ENCODE measurements around the gene CDH18.

CDH18 gene

DNA sequence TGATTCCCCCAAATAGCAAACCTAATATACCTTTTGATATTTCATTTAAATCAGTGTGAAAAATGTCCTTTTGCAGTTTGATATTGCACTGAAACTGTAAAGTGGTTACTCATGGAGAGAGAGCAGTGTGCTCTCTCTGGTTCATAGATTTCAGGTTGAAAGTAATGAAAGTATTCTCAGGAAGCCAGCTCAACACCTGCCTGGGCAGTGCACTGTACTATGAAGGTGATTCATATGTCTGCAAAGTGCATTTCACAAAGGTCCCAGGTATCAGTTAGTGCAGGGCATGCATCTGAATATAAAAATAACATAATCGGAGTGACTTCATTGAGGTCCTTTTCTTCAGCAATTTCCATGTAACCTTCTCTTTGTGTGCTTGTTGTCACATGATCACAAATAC is 274.3 kb downstream of the CDH18 start:
- no peak for DNase-seq

DNA sequence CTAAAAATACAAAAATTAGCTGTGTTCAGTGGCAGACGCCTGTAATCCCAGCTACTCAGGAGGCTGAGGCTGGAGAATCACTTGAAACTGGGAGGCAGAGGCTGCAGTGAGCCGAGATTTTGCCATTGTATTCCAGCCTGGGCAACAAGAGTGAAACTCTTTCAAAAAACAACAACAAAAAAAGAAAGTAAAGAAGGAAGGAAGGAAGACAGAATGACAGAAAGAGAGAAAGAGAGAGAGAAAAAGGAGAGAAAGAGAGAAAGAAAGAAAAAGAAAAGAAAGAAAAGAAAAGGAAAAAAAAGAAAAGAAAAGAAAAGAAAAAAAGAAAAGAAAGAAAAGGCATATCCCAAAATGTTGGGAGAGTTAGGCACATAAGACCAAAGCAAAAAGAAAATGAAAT is 278.6 kb downstream of the CDH18 start:
- DNase-seq: no peak

DNA sequence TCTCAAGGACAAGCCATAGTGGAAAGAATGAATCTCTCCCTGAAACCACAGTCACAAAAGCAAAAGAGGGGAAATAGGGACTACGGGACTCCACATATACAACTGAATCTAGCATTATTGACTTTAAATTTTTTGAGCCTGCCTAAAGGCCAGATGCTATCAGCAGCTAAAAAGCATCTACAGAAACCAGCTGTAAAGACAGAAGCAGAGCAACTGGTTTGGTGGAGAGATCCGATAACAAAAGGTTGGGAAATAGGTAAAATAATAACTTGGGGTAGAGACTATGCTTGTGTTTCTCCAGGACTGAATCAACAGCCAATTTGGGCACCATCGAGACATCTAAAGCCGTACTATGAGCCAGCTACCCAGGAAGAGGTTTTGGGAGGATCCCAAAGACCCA is 281.2 kb downstream of the CDH18 start:
- DNase-seq: no peak

DNA sequence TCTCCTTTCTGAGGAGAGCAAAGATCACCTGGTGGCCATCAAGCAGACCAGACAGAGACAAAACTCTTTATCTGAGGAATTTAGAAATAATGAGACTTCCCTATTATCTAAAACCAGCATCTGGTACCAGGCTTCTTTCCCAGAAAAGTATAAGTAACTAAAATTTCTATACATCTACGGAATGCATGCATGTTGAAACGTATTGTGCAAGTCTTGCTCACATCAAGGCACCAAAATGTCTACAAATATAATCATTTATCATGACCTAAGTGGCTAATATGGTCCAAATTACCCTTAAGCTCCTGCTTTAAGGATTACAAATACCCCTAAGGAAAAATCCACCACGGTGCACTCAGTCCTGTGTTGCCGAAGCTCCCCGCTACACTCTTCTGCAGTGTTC is 286.3 kb downstream of the CDH18 start:
- no peak for DNase-seq

DNA sequence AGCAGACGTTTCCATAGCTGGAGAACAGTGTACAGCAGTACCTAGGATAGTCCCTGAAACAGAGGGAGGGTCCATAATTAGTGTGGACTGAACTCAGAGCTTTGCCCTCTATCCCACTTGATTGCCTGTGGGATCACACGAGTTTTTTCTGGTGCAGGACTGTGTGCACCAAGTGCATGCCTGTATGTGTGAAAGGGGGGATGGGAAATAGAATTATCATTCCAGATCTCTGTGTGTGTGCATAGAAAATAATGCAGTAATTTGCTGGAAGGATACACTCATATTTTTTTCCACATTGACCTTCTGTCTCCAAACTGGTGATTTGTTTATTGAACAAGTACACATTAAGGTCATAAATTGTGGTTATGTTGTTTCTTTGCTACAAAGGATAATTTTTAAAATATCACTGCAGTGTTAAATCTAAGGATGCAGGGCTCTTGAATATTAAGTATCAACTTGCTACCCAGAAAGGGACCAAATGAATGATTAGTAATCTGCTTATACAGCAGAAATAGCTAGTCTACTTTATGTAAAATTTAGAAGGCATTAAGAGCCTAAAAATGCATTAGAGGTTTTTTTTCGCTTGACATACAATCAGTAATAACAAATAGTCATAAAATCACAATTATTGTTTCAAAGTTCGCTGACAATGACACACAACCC is 292.9 kb downstream of the CDH18 start:
- DNase-seq: no peak

DNA sequence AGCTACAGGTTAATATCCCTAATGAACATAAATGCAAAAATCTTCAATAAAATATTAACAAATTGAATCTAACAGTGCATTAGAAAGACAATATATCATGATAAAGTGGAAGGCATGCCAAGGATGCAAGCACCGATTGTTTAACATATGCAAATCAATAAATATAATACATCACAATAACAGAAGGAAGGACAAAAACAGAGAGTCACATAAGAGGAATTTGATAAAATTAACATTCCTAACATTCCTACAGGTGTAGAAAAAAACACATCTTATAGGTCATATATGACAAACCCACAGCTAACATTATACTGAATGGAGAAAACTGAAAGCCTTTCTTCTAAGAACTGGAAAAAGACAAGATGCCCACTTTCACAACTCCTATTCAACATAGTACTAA is 297.0 kb downstream of the CDH18 start:
- DNase-seq: no peak

DNA sequence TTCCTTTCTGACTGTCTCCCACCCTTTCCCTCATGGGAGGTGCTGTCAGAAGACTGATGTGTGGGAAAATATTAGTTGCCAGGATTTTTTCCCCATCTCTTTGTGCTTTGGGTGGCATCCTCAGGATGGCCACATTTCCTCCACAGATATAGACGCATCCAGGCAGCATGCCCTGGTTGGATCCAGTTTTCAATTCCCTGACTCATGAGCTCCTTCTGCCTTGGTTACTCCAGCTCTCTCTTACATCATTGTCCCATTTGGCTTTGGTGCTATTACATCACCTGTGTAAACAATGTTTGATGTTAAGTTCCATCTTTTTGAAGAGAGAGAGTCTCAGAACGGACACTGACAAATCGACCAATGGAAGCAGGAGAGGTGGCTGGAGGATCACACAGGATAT is 302.5 kb downstream of the CDH18 start:
- DNase-seq: no peak

DNA sequence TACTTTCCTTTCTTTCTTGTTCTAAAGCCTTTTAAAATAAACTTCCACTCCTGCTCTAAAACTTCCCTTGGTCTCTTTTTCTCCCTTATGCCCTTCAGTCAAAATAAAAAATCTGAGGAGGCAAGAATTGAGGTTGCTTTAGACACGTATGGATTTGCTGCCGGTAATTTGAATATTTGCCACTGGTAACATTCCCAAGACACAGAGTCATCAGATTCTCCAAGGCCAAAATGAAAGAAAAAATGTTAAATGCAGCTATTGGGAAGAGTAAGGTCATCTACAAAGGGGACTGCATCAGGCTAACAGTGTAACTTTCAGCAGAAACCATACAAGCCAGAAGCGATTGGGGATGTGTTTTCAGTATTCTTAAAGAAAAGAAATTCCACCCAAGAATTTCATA is 311.1 kb downstream of the CDH18 start:
- no peak for DNase-seq

DNA sequence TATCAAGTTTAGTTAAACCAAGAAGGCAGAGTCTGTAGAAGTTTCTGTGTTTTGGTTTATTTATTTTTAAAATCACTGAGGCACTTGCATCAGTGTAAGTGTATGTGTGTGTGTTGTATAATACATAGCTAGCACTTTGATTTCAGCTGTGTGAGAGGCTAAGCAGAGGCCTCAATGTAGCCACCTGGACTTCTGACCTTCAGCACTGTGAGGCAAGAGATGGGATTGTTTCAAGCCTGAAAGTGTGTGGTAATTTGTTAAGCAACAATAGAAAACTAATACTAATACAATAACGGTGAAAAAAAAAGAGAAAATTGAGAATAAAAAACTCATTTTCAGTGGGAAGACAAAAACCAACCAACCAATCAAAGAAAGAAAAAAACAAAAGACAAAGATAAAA is 327.3 kb downstream of the CDH18 start:
- no peak for DNase-seq

DNA sequence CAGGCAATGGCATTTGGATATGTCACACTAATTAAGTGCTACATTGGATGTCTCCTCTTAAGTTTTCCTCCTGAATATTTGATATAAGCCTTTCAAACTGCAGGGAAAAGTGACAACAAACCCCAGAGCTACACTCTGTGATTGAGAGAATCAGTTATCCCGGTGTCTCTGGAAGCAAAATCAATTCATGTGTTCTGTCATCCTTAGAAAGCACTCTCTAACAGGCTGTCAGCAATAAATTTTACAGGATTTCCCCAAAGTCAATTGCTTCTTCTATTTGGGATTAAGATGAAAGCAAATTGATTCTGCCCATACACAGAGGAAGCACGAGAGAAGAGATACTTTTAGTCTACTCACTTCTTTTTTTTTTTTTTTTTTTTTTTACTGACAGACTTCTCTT is 332.4 kb downstream of the CDH18 start:
- DNase-seq: no peak

DNA sequence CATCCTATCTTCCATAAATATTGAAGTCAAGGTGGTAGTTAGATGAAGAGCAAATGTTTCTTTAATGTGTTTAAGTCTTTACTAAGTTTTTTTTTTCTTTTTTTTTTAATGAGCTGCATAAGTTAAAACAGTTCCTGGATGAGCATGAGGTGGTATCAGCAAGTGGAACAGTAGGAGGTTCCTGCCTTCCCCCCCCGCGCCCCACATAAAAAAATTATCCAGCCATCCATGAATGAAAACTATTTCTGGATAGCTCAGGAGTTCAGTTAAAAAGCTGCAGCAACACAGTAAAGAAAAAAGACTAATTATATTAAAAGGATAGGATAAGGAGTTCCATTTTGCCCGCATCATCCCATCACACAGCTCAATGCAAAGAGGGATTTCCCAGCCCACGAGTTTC is 349.5 kb downstream of the CDH18 start:
- no peak for DNase-seq

DNA sequence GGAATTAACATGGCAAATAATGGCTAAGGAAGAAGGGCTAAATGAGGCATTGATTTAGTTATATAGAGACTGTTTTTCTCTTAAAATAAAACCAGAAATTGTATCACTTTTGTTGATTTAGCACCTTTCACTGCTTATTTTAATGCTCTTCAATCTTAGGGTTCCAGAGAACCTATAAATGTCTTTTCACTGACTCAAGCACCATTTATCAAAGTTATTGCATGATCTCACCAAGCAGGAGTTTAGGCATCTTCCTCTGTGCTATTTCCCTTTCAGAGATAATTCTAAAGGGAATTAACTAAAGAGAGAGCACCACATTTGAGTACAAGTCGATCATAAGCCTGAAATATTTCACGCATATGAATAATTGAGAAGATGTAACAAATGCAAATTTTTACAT is 357.1 kb downstream of the CDH18 start:
- DNase-seq: no peak

DNA sequence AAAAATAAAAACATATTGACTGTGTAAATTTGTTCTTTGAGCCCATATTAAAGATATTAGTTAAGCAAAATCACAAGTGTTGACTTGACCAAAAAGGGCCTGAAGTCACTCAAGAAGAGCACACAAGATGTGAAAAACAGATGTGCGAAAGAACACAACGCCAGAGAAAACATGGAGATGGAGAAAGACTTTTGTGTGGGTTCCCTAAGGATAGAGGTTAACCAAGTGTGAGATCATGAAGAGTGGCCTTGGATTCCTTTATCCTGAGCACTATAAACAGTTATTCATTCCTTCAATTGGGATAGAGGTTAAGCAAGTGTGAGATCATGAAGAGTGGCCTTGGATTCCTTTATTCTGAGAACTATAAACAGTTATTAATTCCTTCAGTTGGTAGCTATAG is 361.8 kb downstream of the CDH18 start:
- no peak for DNase-seq

DNA sequence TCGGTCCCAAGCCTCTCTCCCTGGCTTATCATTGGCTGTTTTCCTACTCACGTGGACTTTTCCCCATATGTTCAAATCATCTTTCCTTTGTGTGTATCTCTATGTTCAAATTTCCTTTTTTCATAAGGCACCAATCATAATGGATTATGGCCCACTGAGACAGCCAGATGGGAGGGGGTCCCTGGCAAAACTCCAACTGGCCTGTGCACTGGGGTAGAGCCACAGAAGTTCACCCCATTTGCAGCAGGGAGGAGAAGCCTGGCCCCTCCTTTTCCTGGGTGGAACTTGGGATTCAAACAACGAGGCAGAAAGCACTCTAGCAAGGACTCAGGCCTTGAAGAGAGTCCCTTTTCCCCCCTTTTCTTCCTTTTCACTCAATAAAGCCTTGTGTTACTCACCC is 362.4 kb downstream of the CDH18 start:
- DNase-seq: no peak

DNA sequence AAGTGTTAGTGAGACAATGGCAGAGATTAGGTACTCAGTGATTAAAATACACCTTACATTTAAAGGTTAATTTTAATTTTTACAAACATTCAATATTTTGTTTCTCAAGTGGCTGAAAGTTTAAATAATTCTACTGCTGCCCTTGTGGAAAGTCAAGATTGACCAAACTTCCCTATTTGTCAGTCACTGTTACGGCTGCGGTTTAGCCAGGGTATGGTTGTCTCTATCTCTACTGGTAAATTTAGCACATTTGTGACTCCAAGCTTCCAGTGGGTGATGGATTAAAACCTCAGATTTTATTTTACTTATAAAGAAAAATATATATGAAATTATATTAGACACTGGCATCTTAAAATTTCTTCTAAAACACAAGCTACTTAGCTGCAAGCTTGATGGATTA is 368.4 kb downstream of the CDH18 start:
- DNase-seq: no peak

DNA sequence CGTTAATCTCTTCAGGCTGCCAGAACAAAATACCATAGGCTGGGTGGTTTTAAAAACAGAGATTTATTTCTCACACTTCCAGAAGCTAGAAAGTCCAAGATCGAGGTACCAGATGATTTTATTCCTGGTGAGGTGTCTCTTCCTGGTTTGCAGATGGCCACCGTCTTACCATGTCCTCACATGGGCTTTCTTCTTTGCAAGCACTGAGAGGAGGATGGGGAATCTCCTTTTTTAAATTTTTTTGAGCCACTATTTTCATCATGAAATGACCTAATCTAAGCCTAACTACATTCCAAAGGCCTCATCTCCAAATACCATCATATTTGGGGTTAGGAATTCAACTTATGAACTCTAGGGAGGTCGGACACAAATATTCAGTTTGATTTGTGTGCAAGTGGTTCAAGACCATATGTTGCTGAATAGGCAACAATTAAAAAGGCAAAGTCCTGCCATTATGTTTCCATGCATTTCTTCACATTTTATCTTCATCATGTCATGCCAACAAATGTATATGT is 371.2 kb downstream of the CDH18 start:
- no peak for DNase-seq

DNA sequence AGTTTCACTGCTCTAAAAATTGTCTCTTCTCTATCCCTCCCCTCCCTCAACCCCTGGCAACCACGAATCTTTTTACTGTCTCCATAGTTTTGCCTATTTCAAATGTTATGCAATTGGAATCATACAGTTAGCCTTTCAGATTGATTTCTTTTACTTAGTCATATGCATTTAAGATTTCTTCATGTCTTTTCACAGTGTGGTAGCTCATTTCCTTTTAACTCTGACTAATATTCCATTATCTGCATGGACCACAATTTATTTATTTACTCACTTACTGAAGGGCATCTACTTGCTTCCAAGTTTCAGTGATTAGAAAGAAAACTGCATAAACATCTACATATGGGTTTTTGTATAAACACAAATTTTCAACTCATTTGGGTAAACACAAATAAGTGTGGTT is 372.3 kb downstream of the CDH18 start:
- DNase-seq: no peak

DNA sequence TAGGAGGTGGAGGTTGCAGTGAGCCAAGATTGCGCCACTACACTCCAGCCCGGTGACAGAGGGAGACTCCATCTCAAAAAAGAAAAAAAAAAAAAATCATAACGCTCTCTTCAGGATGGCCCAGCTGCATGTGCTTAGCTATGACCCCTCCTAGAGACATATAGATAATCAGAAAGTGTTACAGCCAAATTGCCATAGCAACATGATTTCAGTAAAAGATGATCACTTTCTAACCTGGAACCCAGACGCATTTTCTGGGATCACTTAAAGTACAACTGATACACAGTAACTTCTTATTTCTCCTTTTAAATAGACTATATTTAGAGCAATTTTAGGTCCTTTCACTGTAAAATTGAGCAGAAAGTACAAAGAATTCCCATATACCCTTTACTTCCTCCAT is 372.9 kb downstream of the CDH18 start:
- no peak for DNase-seq

DNA sequence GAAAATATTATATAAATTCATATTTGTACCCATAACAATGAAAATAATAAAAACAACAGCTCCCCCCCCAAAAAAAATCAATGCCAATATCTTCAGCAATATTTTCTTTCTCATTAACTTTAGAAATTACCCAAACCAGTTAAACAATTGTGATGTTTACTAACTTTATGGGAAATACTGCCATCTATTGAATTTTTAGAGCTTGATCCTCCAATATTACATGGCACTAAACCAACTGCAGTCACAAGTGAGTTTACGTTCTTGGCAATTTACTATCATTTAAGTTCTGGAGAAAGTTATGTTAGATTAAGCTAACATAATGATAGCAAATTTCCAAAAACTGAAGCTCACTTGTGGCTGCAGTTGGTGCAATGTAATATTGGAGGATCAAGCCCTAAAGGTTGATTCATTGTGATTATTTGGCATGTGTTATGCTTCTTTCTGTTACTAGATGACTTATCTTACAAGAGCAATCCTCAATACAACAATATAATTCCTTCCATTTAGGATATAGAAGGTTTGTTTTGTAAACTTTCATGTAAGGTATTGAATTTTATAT is 379.5 kb downstream of the CDH18 start:
- no peak for DNase-seq

DNA sequence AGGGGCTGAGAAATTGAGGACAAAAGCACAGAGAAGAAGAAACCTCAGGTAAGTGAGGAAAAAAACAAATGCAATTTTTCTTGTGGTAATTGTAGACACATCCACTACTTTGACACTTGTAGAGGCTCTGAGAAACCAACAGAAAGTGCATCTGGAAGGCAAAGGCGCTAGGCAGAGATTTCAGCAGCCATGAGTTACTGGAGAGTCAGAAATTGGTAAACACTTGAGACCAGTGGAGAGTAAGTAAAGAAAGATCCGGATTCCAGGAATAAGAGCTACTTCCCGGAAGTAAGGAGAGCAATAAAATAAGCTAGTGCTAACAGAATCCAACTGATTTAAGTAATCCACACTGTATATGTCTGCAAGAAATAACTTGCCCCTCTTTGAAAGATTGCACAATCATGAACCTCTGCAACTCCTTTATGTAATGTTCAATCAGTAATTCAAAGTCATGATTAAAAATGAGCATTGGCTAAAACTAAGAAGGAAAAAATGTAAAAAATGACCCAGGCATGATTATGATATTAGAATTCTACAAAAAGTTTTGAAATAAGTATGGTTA is 382.1 kb downstream of the CDH18 start:
- no peak for DNase-seq

DNA sequence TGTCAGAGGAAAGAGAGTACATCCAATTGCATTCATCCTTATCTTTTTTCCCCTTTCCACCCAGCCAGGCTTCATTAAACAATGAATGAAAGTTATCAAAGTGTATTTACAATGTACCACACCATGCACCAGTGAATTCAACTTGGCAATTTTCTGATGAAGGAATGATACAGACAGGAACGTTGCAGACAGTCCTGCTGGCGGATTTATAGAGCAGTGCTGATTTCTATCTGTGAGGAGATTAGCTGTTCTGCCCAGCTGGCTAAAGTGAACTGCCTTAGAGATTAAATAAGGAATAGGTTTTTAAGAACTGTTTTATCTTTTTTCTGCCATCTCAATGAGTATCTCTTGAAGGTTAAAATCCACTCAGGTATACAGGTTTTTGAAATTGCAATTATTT is 403.9 kb downstream of the CDH18 start:
- no peak for DNase-seq

DNA sequence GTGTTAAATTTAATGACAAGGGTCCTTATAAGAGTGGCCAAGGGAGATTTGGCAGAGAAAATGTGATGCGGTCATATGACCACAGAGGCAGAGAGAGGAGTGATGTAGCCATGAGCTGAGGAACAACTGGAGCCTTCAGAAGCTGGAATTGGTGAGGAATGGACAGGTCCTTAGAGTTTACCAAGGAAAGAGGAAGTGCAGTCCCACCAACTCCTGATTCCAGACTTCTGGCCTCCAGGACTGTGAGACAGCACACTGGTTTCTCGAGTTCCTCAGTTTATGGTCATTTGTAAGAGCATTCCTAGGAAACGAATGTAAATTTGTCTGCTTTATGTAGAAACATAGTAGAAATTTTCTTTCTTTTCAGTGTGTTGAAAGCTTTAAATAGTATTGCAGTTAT is 410.1 kb downstream of the CDH18 start:
- no peak for DNase-seq

DNA sequence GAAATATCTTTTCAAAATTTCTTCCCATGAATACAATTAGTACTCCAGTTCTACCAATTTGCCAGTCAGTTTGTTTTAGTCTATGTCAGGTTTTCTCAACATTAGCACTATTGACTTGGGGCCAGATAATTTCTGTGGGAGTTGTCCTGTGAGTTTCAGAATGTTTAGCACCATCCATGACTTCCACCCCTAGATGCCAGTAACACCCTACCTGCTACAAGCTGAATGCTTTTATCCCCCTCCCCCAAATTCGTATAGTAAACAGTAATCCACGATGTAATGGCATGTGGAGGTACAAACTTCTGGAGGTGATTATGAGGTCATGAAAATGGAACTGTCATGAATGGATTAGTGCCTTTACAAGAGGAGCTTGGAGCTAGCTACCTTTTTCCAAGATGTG is 420.0 kb downstream of the CDH18 start:
- no peak for DNase-seq

DNA sequence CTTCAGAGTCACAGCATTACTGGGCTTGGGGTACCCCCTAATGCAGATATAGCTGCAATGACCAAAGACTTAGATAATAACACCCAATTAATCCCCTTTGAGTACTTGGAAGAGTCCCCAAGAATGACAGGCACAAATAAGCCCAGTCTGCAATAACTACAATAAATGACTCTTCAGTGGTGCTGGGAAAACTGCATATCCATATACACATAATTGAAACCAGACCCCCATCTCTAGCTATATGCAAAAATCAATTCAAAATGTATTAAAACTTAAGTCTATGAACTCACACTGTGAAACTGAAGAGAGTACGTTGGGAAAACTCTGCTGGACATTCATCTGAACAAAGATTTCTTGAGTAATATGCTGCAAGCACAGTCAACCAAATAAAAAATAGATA is 422.5 kb downstream of the CDH18 start:
- no peak for DNase-seq

DNA sequence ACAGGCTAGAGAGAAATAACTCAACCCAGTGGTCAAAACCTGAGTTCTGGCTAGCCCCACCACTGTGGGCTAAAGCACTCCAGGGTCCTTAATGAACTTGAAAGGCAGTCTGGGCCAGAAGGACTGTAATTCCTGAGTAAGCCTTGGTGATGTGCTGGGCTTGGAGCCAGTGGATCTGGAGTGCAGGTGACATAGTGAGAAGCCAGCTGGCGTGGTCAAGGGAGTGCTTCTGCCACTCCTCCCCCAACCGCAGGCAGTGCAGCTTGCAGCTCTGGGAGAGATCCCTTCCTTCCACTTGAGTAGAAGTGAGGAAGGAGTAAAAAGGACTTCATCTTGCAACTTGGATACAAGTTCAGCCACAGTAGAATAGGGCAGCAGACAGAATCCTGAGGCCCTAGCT is 424.0 kb downstream of the CDH18 start:
- DNase-seq: no peak

Data from activated CD4-positive, CD25-positive, alpha-beta regulatory T cell (primary cell).